HG03575 (cell line): Measurements from ENCODE around the gene ATXN1.
"Not testable (repeated sequence)": the region's sequence is repeated elsewhere in the genome, so short reads cannot be mapped to it uniquely, and the experiment has no call there.

ENCODE experiments used
- ATAC-seq: cut with Tn5 transposase; IDR thresholded peaks from one replicate; pipeline ENCODE4 v1.9.1; 2021; ENCODE audit not compliant: unreplicated experiment, insufficient number of reproducible peaks, low FRiP score; ENCODE audit errors: extremely low read depth

The ATXN1 gene

DNA sequence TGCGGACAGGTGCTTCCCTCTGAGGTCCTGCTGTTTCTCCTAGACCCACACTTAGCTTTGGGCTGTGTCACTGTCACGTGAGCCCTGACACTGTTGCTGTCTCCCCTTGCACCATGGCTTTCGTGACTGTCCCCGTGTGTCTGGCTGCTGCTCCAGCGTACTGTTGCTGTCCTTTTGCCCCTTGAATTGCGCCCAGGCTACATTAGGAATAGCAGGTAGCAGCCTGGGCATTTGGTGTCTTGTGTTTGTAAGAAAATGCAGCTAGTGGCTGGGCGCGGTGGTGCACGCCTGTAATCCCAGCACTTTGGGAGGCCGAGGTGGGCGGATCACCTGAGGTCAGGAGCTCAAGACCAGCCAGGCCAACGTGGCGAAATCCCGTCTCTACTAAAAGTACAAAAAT is 476.8 kb downstream of the ATXN1 start:
- no peak for ATAC-seq

DNA sequence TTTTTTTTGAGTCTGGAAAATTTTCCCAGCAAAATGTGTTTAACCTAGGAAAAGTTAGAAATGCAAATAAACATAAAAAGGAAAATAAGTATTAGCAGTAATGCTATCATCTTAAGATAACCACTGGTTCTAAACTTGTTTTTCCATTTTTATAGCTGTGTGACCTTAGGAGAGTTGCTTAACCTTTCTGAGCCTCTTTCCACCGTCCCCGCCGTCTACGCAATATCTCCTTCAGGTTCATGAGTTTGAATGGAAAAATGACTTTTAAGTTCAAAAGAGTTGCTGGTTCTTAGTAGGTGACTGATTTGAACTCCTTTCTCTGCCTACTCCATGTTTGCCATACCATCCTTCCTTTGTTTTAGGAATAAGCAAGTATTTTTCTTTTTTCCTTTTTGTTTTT is 478.9 kb downstream of the ATXN1 start:
- no peak for ATAC-seq

DNA sequence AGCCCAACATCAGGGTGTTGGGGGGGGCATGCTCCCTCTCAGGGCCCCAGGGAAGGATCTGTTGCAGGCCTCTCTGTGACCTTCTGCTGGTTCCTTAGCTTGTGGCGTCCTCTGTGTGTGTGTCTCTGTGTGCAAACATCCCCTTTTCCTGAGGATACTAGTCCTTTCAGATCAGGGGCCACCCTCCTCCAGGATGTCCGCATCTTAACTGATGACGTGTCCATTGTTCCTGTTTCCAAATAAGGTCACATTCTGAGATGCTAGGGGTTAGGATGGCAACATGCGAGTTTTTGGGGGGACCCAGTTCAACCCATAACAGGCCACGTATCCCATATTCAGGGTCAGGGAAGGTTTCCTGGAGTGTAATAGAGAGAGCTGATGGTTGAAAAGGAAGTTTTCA is 482.0 kb downstream of the ATXN1 start:
- ATAC-seq: no peak

DNA sequence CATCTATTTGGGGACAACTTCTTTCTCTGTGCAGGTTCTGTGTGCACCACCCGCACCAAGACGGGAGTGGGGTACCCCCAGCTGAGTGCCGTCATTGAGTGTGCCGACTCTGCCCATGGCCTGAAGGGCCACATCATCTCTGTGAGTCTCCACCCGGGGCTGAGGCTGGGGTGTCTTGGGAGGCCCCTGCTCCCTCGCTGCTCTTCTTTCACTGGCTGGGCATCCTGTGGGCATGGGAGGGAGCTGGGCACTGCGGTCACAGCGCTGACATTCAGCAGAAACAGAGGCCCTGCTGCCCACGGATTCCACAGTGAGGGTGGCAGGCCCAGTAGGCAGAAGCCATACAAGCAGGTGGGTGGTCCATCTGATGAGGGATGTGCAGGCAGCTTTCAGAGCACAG is 482.5 kb downstream of the ATXN1 start:
- ATAC-seq: no peak

DNA sequence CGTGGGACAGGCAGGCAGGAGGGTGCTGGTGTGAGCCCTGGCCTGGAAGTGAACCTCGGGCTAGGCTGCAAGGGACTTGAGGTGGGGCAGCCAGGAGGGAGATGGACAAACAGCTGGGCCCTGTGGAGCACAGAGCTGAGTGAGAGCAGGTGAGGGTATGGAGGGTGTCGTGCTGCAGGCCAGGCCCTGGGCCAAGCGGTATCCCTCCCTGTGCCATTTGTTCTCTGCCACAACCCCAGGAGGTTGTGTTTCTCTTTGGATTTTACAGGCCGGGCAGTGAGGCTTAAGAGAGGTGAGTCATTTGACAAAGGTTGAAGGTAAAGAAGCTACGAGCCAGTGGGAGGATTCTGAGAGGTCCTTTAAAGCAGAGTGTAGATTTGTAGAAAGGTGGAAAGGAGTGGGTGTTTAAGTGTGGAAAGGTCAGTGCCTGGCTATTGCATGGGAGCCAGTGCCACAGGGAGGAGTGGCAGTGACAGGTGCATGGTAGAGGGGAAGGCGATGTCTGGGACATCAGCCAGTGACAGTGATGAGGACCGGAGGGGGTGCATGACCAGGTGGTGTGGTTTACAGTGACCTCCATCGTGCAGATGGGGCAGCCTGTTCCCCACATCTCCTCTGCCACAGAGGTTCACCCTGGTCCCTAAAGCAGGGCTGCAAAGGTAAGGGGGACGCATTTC is 483.1 kb downstream of the ATXN1 start:
- no peak for ATAC-seq

DNA sequence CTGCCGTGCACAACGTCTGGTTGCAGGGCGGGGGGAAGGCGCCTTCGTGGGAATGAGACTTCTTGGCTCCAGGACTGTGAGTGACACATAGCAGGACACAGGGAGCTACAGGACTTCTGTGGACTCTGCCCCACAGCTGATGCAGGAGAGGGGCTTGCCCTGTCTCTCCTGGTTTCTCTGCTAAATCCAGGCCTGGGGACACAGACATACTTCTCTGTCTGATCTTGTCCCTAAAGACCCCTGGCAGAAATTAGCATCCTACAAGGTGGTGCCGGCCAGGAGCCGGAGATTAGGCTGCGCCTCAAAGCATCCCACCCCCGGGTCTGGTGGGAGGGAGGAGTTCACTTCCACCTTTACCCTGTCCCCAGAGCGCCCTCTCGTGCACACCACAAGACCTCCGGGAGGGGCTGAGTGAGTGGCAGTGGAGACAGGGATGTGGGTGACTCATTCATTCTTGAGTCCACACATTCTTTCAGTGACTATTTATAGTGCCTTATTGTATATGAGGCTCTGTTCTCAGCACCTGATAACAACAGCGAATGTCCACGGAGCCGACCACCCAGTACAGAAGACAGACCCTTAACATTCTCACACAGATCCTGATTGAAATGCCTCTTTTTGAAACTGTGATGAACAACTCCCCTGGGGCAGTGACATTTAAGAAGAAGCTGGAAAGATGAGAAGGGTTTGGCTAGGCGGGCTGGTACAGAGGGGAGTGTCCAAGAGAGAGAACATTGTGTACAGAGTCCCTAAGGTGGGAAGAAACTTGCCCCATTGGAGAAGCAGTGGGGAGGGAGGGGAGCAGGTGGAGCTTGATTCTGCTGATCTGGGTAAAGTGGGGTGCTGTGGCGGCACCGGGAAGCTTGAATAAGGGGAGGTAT is 483.9 kb downstream of the ATXN1 start:
- no peak for ATAC-seq

DNA sequence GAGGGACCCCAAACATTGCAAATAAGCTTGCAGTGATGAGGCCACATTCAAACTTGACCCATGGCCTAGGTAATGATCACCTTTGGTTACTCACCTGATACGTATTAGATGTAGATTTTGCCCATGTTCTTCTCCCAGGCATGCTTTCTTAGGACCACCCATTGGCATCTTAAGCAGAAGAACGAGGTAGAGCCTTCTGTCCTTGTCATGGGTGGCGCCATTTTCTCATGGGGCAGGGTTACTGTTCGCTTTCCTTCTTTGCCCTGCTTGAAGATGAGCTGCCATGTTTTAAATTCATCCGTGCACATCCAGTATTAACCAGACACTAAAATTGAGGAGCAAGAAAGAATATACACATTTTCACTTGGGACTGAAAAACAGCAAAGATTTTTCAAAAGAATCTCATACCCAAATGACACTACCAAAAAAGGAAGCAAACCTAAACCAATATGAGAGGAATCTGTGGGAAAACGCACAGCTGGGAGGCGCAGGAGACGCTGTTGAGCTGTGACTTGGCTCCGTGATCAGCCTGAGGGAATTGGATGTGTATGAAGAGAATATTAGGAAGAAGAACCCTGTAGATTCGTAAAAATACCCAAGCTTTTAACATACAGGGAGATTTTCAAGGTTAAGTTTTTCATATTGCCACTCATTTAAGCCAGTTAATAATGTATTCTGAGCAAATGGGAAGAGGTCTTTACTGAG is 486.2 kb downstream of the ATXN1 start:
- no peak for ATAC-seq

DNA sequence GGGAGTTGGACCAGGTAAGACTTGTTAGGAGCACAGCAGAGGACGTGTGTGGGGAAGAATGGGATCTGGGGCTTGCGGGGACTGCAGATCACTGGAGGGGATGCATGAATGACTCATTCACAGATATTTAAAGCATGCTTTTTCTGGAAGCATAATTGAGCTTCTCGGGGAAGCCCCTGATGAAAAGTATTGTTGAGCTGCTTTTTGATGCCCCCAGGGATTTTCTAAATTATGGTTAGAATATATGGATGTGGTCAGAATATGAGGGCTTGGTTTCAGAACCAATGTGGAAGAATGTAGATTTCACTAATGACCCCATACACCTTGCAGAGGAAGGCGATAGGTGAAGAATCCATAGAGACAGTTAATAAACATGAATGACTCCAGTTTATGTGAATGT is 486.8 kb downstream of the ATXN1 start:
- no peak for ATAC-seq

DNA sequence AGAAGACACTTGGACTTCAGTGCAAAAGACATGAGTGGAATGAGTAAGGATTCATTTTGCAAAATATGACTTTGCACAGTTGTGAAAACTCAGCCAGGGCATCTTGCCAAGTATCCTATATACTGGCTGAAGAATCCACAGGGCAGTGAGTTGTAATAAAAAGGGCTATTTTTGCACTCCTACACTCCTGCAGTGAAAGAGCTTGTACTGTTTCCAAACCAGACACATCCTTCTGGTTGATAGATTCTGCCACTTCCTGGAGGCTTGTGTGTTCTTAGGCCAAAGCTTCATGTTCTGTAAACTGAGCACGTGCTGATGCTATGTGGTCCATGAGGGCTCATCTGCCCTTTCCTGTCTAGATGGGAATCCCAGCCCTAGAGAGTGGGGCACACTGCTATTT is 488.0 kb downstream of the ATXN1 start:
- no peak for ATAC-seq

DNA sequence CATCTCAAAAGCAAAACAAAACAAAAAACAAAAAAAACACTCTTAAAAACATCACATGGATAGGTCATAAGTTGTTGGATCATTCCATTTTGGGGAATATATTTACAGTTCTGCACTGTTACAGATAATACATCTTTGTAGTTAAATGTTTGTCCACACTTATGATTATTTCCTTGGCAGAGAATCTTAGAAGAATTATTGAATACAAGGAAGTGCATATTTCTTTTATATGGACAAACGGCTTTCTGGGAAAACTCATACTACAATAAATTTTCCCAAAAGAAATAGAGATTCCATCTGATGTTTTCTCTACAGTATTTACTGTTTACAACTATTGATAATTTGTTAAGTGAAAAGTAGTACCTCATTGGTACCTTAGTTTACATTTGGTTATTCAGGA is 489.1 kb downstream of the ATXN1 start:
- ATAC-seq: no peak

DNA sequence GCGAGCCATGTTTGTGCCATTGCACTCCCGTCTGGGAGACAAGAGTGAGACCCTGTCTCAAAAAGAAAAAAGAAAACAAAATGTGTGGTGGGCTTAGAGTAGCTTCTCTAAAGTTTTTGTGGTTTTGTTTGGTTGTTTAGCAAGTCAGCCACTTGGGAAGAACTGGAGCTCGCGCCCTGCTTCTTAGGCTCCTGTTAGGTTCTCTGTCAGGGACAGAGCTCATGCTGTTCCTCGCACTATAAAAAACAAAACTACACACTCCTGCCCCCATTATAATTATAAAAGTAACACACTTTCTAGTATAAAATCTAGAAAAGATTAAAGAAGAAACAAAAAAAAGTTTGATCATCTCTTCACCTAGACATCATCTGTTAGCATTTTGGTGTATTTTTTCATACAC is 489.8 kb downstream of the ATXN1 start:
- no peak for ATAC-seq

DNA sequence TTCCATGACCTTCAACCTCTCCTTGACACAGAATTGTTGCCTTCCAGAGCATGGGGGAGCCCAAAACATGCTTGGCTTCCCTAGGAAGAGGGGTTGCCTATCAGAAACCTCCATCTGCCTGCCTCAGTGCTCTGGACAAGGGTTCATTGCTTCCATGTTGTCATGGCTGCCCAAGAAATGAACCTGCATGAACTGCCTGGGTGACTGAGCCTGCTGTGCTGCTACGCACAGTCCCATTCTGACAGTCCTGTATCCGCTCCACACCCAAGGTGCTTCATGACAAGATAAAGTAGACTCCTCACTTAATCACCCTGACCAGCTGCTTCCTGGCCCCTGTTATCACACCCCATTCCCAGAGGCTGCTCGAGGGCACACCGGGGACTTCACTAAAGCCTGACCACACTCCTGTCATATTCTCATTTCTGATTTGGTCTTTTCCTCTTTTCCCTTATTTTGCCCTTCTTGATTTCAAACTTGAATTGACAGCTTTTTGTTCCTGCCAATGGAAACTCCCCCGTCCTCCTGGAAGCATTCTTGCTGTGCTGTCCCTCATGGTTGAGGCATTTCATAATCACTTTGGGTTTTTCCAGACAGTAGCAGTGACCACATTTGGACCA is 491.0 kb downstream of the ATXN1 start:
- no peak for ATAC-seq

DNA sequence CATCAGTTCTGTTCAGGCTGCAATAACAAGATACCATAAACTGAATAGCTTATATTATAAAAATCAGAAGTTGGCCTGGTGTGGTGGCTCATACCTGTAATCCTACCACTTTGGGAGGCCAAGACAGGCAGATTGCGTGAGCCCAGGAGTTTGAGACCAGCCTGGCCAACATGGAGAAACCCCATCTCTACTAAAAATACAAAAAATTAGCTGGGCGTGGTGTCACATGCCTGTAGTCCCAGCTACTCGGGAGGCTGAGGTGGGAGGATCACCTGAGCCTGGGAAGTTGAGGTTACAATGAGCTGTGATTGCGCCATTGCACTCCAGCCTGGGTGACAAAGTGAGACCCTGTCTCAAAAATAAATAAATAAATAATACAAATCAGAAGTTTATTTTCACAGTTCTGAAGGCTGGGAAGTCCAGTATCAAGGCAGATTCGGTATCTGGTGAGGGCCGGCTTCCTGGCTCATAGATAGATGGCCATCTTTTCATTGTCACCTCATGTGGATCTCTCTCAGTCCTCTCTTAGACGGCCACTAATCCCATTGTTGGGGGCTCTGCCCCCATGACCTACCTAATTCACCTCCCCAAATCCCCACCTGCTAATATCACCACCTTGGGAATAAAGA is 491.7 kb downstream of the ATXN1 start:
- ATAC-seq: not testable (repeated sequence)

DNA sequence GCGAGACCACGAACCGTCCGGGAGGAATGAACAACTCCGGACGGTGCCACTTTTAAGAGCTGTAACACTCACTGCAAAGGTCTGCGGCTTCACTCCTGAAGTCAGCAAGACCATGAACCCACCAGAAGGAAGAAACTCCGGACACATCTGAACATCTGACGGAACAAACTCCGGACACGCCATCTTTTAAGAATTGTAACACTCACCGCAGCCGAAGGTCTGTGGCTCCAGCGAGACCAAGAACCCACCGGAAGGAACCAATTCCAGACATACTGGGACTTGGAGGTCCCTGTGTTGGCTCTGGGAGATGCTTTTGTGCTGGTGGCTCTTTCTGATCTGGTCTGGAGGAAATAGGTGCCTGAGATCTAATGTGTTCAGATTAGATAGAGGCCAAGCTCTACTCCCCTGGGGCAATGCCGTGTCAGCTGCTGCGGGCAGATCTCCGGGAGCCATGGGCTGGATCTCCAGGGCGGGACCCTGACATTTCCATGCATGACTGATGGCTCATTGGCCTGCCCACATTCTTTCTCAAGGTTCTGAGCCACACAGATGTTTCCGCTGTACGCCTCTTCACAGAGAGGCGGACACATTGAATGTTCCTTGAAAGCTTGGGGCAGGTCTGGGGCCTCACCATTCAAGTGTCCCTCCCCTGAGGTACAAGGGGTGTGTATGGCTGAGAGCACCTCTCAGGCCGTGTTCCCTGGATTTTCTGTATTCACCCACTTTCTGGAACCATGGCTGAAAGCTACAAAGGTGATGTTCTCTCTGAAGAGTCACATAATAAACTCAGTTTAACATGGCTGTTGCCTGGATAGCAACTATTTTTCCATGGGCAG is 493.6 kb downstream of the ATXN1 start:
- no peak for ATAC-seq

DNA sequence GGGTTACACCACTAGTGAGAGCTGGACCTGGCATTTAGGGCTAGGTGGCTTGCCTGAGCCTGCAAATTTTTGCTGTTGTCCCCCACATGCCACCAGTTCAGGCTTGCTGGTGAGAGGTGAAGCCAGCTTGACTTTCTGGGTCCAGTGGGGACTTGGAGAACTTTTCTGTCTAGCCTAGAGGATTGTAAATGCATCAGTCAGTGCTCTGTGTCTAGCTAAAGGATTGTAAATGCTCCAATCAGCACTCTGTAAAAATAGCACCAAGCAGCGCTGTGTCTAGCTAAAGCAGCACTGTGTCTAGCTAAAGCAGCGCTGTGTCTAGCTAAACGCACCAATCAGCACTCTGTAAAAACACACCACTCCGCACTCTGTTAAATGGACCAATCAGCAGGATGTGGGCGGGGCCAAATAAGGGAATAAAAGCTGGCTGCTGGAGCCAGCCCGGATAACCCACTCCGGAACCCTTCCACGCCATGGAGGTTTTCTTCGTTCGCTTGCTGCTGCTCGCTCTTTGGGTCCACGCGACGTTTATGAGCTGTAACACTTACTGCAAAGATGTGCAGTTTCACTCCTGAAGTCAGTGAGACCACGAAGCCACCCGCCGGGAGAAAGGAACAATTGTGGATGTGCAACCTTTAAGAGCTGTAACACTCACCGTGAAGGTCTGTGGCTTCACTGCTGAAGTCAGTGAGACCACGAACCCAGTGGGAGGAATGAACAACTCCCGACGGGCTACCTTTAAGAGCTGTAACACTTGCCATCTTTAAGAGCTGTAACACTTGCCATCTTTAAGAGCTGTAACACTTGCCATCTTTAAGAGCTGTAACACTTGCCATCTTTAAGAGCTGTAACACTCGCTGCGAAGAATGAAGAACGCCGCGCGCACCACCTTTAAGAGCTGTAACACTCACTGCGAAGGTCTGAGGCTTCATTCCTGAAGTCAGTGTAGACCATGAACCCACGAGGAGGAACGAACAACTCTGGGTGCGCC is 495.6 kb downstream of the ATXN1 start:
- no peak for ATAC-seq

DNA sequence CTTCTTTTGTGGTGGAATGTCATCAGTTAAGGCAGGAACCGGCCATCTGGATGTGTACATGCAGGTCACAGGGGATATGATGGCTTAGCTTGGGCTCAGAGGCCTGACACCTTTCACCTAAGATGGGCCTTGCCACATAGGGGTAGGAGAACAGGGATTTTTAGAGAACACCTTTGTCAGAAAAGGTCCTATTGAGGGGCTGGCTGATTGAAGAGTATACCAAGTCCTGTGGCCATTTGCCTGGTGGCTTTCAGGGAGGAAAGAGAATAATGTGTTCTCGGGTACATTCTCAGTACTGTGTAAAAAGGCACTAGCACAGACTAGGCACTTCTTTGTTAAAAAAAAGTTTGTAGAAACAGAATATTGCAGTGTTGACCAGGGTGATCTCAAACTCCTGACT is 496.5 kb downstream of the ATXN1 start:
- no peak for ATAC-seq

DNA sequence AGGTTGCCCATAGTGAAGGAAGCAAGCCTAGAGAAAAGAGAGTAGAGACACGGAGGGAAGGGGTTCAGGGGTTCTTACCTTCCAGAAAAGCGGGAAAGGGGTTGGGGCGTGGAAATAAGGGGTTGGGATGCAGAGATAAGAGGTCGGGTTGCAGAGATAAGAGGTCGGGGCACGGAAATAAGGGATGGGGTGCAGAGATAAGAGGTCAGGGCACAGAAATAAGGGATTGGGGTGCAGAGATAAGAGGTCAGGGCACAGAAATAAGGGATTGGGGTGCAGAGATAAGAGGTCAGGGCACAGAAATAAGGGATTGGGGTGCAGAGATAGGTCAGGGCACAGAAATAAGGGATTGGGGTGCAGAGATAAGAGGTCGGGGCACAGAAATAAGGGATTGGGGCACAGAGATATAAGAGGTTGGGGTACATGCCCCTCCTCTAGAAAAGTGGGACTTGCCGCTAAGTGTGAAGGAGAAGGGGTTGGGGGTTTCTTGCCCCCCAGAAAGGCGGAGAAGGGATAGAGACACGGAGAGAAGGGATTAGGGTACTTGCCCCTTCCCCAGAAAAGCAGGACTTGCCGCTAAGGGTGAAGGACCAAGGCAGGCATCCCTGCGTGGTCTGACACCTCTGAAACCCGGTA is 497.7 kb downstream of the ATXN1 start:
- ATAC-seq: not testable (repeated sequence)
